Effector memory CD4-positive, alpha-beta T cell (primary cell): ENCODE data around the gene CCDC88A.
"Not testable (repeated sequence)": the region's sequence is repeated elsewhere in the genome, so short reads cannot be mapped to it uniquely, and the experiment has no call there.

Experiments
- DNase-seq, 3 donors: peaks; one replicate each; pipeline ENCODE4 v3.0.0-alpha.2; 2020
- H3K27ac ChIP-seq: 2 replicates; pipeline ENCODE4 v1.7.0; 2013; ENCODE audit warnings: mild to moderate bottlenecking, low read length, moderate library complexity; ENCODE audit not compliant: insufficient read depth, poor library complexity, severe bottlenecking
- H3K27me3 ChIP-seq: replicated peaks from 2 replicates; pipeline ENCODE4 v1.7.0; 2013; ENCODE audit warnings: mild to moderate bottlenecking, low read length; ENCODE audit not compliant: insufficient read depth, control insufficient read depth, poor library complexity, severe bottlenecking
- H3K36me3 ChIP-seq: 2 replicates; pipeline ENCODE4 v1.7.0; 2013; ENCODE audit warnings: mild to moderate bottlenecking, low read length, moderate library complexity; ENCODE audit not compliant: control insufficient read depth, insufficient read depth
- H3K4me1 ChIP-seq: 2 replicates; pipeline ENCODE4 v1.7.0; 2013; ENCODE audit warnings: low read length, mild to moderate bottlenecking; ENCODE audit not compliant: control insufficient read depth, insufficient read depth, poor library complexity, severe bottlenecking
- H3K4me3 ChIP-seq: 2 replicates; pipeline ENCODE4 v1.7.0; 2013; ENCODE audit warnings: low read length, low read depth, mild to moderate bottlenecking; ENCODE audit not compliant: insufficient read depth, poor library complexity, severe bottlenecking
- H3K9me3 ChIP-seq: 2 replicates; pipeline ENCODE4 v1.7.0; 2013; ENCODE audit warnings: mild to moderate bottlenecking, low read length, moderate library complexity; ENCODE audit not compliant: control insufficient read depth

The CCDC88A gene

DNA sequence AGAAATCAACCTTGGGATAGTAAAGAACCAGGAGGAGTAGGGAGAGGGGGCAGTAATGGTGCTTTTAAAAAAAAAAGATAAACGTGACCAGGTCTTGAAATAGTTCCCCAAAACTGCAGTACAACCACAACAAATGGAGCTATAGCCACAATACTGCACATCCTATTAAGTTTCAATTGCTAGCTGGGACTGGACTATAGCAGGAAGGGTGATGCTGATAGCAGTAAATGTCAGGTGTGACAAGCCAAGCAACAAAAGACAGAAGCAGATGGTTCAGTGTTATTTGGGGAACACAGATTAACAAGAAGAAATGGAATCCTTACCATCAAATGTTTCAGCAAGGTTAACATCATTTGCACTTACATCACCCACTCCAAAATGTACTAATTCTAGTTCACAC, 177.0 kb downstream of the CCDC88A start:
- DNase-seq, result no peak
- Histone ChIP-seq H3K27me3 (no peaks in the 10 kb centered on the region), H3K4me3 (no peak overlapping the region), H3K27ac (no peak overlapping the region), H3K36me3 (peaks cover 10% of the 10 kb centered on the region), H3K9me3 (no peaks in the 10 kb centered on the region), H3K4me1 (no peaks in the 10 kb centered on the region)

GRCh38 chr2:55241582-55241981, 178.1 kb downstream of the CCDC88A start:
- not testable (repeated sequence) for H3K27me3 ChIP-seq

DNA sequence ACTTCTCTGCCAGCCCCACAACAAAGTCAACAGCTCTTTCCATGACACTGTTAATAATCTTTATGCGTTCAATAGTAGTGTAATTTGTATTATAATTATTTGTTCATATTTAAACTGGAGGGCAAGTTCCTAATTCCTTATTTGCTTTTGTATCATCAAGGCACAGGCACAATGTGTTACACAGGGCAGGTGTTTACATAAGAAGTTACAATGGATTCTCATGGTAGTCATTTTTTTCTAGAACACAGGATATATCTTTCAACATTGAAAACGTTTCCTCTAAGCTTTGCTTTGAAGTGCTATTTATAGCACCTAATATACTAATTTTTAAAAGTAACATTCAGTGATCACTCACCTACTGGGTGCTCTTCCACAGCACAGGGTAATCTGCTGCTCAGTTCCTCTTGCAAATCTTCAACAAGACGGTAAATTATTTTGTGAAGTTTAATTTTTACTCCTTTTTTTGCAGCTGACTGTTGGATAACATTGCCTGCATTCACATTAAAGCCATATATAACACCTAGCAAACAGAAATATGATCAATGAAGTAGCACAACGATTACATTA, 179.9 kb downstream of the CCDC88A start:
- Histone ChIP-seq H3K27me3 (no peaks in the 10 kb centered on the region), H3K9me3 (no peaks in the 10 kb centered on the region), H3K4me3 (no peak overlapping the region), H3K4me1 (no peaks in the 10 kb centered on the region), H3K27ac (no peak overlapping the region), H3K36me3 (peaks cover 32% of the 10 kb centered on the region)
- no peak for DNase-seq

More at GRCh38 chr2:55241582-55241981, 178.1 kb downstream of the CCDC88A start:
- not testable (repeated sequence) for H3K9me3 ChIP-seq, DNase-seq, H3K4me1 ChIP-seq, H3K4me3 ChIP-seq, H3K27ac ChIP-seq
- peaks cover 14% of the 10 kb centered on the region for H3K36me3 ChIP-seq
